DOHH2 (cell line): Measurements from ENCODE around the gene RICTOR.

Experiments used
- EZH2phosphoT487 ChIP-seq: fragments of 200-600 bp; sonication (generic); IDR thresholded peaks from 2 replicates; pipeline ENCODE4 v1.6.1; 2017; ENCODE audit warnings: borderline replicate concordance, mild to moderate bottlenecking, antibody characterized with exemption, low read length, moderate library complexity, mixed read lengths
- TF ChIP-seq, protein P1 (sequence below): fragments of 200-600 bp; sonication (generic); IDR thresholded peaks from one replicate; pipeline ENCODE4 v1.5.1; 2014; ENCODE audit warnings: antibody characterized with exemption, mild to moderate bottlenecking, low read depth, low read length; ENCODE audit not compliant: poor library complexity, severe bottlenecking

DNA sequence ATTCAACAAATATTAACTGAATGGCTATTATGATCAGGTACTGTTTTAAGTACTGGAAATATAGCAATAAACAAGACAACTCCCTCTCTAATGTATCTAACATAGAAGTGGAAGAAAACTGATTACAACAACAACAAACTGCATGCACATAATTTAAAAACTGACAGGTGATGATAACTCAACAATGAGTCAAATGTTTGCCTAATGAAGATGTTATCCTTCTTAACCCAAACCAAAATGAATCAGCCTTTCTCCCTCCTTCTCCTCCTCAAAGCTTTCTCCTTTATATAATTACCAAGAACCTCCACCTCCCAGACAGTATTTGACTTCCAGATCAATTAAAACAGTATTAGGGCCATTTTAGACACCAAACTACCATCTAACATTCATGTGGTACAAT, 49.3 kb downstream of the RICTOR start:
- TF ChIP-seq, protein P1, sequence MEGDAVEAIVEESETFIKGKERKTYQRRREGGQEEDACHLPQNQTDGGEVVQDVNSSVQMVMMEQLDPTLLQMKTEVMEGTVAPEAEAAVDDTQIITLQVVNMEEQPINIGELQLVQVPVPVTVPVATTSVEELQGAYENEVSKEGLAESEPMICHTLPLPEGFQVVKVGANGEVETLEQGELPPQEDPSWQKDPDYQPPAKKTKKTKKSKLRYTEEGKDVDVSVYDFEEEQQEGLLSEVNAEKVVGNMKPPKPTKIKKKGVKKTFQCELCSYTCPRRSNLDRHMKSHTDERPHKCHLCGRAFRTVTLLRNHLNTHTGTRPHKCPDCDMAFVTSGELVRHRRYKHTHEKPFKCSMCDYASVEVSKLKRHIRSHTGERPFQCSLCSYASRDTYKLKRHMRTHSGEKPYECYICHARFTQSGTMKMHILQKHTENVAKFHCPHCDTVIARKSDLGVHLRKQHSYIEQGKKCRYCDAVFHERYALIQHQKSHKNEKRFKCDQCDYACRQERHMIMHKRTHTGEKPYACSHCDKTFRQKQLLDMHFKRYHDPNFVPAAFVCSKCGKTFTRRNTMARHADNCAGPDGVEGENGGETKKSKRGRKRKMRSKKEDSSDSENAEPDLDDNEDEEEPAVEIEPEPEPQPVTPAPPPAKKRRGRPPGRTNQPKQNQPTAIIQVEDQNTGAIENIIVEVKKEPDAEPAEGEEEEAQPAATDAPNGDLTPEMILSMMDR, result no peak
- no peak for TF ChIP-seq EZH2phosphoT487
